HEK293 (cell line): ENCODE results near the gene DLX5.

Source experiments
- CTCF ChIA-PET: fragments of 350-600 bp; formaldehyde crosslinking; extraction: SDS; loops from one replicate; lab custom pipeline; 2021; ENCODE audit warnings: antibody characterized with exemption; lab: Yijun Ruan, JAX
- POLR2A ChIA-PET: fragments of 300-600 bp; formaldehyde crosslinking; extraction: SDS; loops from one replicate; lab custom pipeline; 2020; ENCODE audit warnings: antibody characterized with exemption, inconsistent platforms; lab: Yijun Ruan, JAX
- H3K27ac ChIP-seq: fragments of 200-500 bp; sonication (Bioruptor generic); 2 replicates; pipeline ENCODE4 v1.5.1; 2014; ENCODE audit warnings: low read depth, low read length, control low read depth, inconsistent platforms; ENCODE audit errors: extremely low read depth
- H3K36me3 ChIP-seq, 2 experiments: fragments of 200-500 bp in 1 of 2; sonication (Bioruptor generic) in 1 of 2; 1 replicate in 1 of 2; 2 replicates in 1 of 2; pipeline ENCODE4 v1.5.1; 2014 to 2017; ENCODE audit warnings: inconsistent platforms in 2 of 2, low read length in 2 of 2; ENCODE audit not compliant: control insufficient read depth in 2 of 2, insufficient read depth in 1 of 2
- H3K4me1 ChIP-seq: fragments of 200-500 bp; sonication (Bioruptor generic); 2 replicates; pipeline ENCODE4 v1.5.1; 2014; ENCODE audit warnings: mild to moderate bottlenecking, low read length, inconsistent platforms; ENCODE audit not compliant: control insufficient read depth, insufficient read depth
- H3K4me3 ChIP-seq: 2 replicates; pipeline ENCODE4 v1.5.1; 2011; ENCODE audit warnings: low read depth, mild to moderate bottlenecking, control low read depth, low read length, moderate library complexity
- H3K9me3 ChIP-seq: fragments of 200-500 bp; sonication (Bioruptor generic); 2 replicates; pipeline ENCODE4 v1.5.1; 2014; ENCODE audit warnings: low read depth, low read length, inconsistent platforms; ENCODE audit not compliant: control insufficient read depth, insufficient read depth
- GLI2 ChIP-seq: fragments of 450-650 bp; formaldehyde crosslinking; IDR thresholded peaks from 2 replicates; pipeline ENCODE4; 2017; ENCODE audit warnings: missing biosample characterization, missing genetic modification characterization, low read depth, borderline replicate concordance
- HOXA7 ChIP-seq: sonication (generic); formaldehyde crosslinking; IDR thresholded peaks from 2 replicates; pipeline ENCODE4 v1.8.1; 2022; ENCODE audit warnings: missing genetic modification reagents, borderline replicate concordance
- KLF16 ChIP-seq: fragments of 450-650 bp; formaldehyde crosslinking; IDR thresholded peaks from 2 replicates; pipeline ENCODE4 v1.5.1; 2017; ENCODE audit warnings: missing biosample characterization, missing genetic modification characterization
- MYNN ChIP-seq: fragments of 450-650 bp; formaldehyde crosslinking; IDR thresholded peaks from 2 replicates; pipeline ENCODE4 v1.5.1; 2016; ENCODE audit warnings: missing biosample characterization, missing genetic modification characterization, borderline replicate concordance
- OSR2 ChIP-seq: fragments of 450-650 bp; formaldehyde crosslinking; IDR thresholded peaks from 2 replicates; pipeline ENCODE4 v1.5.1; 2016; ENCODE audit warnings: missing biosample characterization, missing genetic modification characterization
- REPIN1 ChIP-seq: fragments of 450-650 bp; formaldehyde crosslinking; IDR thresholded peaks from 2 replicates; pipeline ENCODE4 v1.5.1; 2017; ENCODE audit warnings: missing biosample characterization, missing genetic modification characterization, low read depth
- SETDB1 ChIP-seq: IDR thresholded peaks from one replicate; pipeline ENCODE4 v1.6.1; 2017; ENCODE audit warnings: mild to moderate bottlenecking, low read length, moderate library complexity, mixed read lengths; ENCODE audit not compliant: insufficient read length
- TRIM28 ChIP-seq: IDR thresholded peaks from 2 replicates; pipeline ENCODE4 v1.6.1; 2011; ENCODE audit warnings: low read length, control low read depth, borderline replicate concordance
- ZEB2 ChIP-seq: fragments of 450-650 bp; formaldehyde crosslinking; IDR thresholded peaks from 2 replicates; pipeline ENCODE4 v1.5.1; 2016; ENCODE audit warnings: missing biosample characterization, missing genetic modification characterization
- ZNF169 ChIP-seq: fragments of 450-650 bp; formaldehyde crosslinking; IDR thresholded peaks from 2 replicates; pipeline ENCODE4 v1.5.1; 2016; ENCODE audit warnings: missing biosample characterization, missing genetic modification characterization
- ZNF19 ChIP-seq: fragments of 450-650 bp; formaldehyde crosslinking; IDR thresholded peaks from 2 replicates; pipeline ENCODE4; 2016; ENCODE audit warnings: missing biosample characterization, missing genetic modification characterization, low read depth
- ZNF2 ChIP-seq: fragments of 450-650 bp; formaldehyde crosslinking; IDR thresholded peaks from 2 replicates; pipeline ENCODE4 v1.5.1; 2016; ENCODE audit warnings: missing biosample characterization, missing genetic modification characterization
- ZNF223 ChIP-seq: fragments of 450-650 bp; formaldehyde crosslinking; IDR thresholded peaks from 2 replicates; pipeline ENCODE4 v1.5.1; 2016; ENCODE audit warnings: missing biosample characterization, missing genetic modification characterization
- ZNF248 ChIP-seq: fragments of 450-650 bp; formaldehyde crosslinking; IDR thresholded peaks from 2 replicates; pipeline ENCODE4 v1.5.1; 2017; ENCODE audit warnings: missing biosample characterization, missing genetic modification characterization
- ZNF394 ChIP-seq: fragments of 450-650 bp; formaldehyde crosslinking; IDR thresholded peaks from 2 replicates; pipeline ENCODE4 v1.5.1; 2016; ENCODE audit warnings: missing biosample characterization, missing genetic modification characterization, mild to moderate bottlenecking, moderate library complexity, borderline replicate concordance
- ZNF426 ChIP-seq: fragments of 450-650 bp; formaldehyde crosslinking; IDR thresholded peaks from 2 replicates; pipeline ENCODE4 v1.5.1; 2017; ENCODE audit warnings: missing biosample characterization, missing genetic modification characterization, mild to moderate bottlenecking, inconsistent platforms, moderate library complexity
- ZNF473 ChIP-seq: fragments of 450-650 bp; formaldehyde crosslinking; IDR thresholded peaks from 2 replicates; pipeline ENCODE4 v1.5.1; 2017; ENCODE audit warnings: missing biosample characterization, missing genetic modification characterization
- ZNF596 ChIP-seq: fragments of 450-650 bp; IDR thresholded peaks from 2 replicates; pipeline ENCODE4 v1.5.0; 2018; ENCODE audit warnings: missing biosample characterization, mild to moderate bottlenecking, missing genetic modification characterization, moderate library complexity
- ZNF670 ChIP-seq: fragments of 450-650 bp; formaldehyde crosslinking; IDR thresholded peaks from 2 replicates; pipeline ENCODE4 v1.5.1; 2016; ENCODE audit warnings: missing biosample characterization, missing genetic modification characterization, low read depth
- ZNF701 ChIP-seq: fragments of 450-650 bp; formaldehyde crosslinking; IDR thresholded peaks from 2 replicates; pipeline ENCODE4 v1.5.1; 2016; ENCODE audit warnings: missing biosample characterization, missing genetic modification characterization
- ZNF707 ChIP-seq: fragments of 450-650 bp; formaldehyde crosslinking; IDR thresholded peaks from 2 replicates; pipeline ENCODE4 v1.5.1; 2016; ENCODE audit warnings: missing biosample characterization, missing genetic modification characterization
- ZNF792 ChIP-seq: fragments of 450-650 bp; formaldehyde crosslinking; IDR thresholded peaks from 2 replicates; pipeline ENCODE4 v1.5.1; 2016; ENCODE audit warnings: missing biosample characterization, missing genetic modification characterization
- ZSCAN23 ChIP-seq: fragments of 450-650 bp; formaldehyde crosslinking; IDR thresholded peaks from 2 replicates; pipeline ENCODE4 v1.5.1; 2016; ENCODE audit warnings: missing biosample characterization, missing genetic modification characterization
- TF ChIP-seq, protein P1 (sequence below): fragments of 450-650 bp; formaldehyde crosslinking; IDR thresholded peaks from 2 replicates; pipeline ENCODE4 v1.5.0; 2017; ENCODE audit warnings: missing biosample characterization, missing genetic modification characterization, borderline replicate concordance
- TF ChIP-seq, protein P2 (sequence below): fragments of 450-650 bp; formaldehyde crosslinking; IDR thresholded peaks from 2 replicates; pipeline ENCODE4 v1.5.1; 2017; ENCODE audit warnings: missing biosample characterization, missing genetic modification characterization

DLX5 gene

DNA sequence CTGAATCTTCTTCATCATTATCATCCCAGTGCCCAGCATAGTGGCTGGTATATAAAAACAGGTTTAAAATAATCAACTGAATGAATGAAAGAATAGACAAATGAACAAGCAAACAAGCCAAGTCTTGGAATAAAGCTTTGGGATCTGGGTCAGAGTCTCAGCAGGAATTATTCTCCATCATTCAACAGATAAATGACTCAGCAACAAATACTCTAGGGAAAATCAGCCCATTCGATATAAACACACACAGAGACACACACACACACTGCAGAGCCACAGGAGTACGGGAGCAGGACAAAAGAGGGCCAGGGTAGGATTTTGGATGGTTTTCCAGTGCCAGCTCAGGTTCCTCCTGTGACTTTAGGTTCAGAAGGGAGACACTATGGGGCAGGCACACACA, 48.5 kb downstream of the DLX5 start:
- CTCF ChIA-PET: interaction anchor here (0.5 kb wide), 1 partner anchor 18 kb away, joined by 3 read pairs; no protein-coding TSS in a partner anchor
- Histone ChIP-seq H3K9me3 (no peaks in the 10 kb centered on the region), H3K27ac (no peak overlapping the region), H3K36me3 (no peaks in the 10 kb centered on the region), H3K4me1 (no peaks in the 10 kb centered on the region), H3K4me3 (no peak overlapping the region)
- no peak for TF ChIP-seq KLF16 (tag by site-specific recombination)
- no peak for TF ChIP-seq MYNN (tag by site-specific recombination)
- POLR2A ChIA-PET: no interaction called here

DNA sequence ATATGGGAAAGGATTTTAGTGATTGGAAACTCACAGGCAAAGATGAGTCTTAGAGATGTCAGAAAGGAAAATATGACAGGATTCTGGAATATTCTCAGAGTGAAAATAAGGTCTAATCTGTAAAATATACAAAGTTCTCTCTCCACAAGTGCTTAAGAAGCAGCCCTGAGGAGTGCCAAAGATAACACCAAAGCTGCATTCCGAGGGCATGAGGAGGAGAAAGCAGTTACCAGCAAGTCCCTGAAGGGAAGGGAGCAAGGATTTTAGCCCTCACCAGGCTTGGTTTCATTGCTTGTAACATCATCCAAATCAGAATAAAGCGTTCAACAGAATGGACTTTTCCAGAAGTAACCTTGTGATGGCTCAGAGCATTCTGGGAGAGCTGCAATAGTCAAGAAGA, 50.6 kb downstream of the DLX5 start:
- Histone ChIP-seq H3K4me1 (no peaks in the 10 kb centered on the region), H3K27ac (no peak overlapping the region)

DNA sequence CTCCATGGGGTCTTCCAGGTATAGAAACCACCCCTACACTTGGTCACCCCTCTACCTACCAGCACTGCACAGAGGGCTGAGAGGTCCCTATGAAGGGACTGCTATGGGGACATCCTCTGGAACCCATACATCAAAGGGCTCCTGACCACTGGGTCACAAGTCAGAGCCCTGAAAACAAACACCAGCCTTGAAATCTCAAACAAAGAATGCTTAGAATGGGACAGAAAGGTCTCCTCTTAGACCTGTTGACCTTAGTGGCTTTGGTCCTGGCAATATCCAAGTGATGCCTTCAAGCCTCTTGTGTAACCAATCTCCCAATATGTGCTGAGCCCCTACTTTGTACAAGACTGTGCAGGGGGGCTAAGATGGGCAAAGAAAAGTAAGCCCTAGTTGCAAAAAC, 53.9 kb downstream of the DLX5 start:
- POLR2A ChIA-PET: no interaction called here
- Histone ChIP-seq H3K36me3 (no peaks in the 10 kb centered on the region), H3K4me1 (no peaks in the 10 kb centered on the region), H3K4me3 (no peak overlapping the region)
- TF ChIP-seq ZNF707 (tag by site-specific recombination) (no peak), ZNF394 (no peak), ZNF19 (tag by site-specific recombination) (no peak), SETDB1 (no peak), ZNF473 (tag by site-specific recombination) (no peak), ZSCAN23 (no peak), ZNF701 (tag by site-specific recombination) (no peak), ZNF792 (tag by site-specific recombination) (no peak), ZNF169 (tag by site-specific recombination) (no peak), ZNF248 (tag by site-specific recombination) (no peak), ZNF670 (tag by site-specific recombination) (no peak), ZNF223 (tag by site-specific recombination) (no peak), ZNF2 (tag by site-specific recombination) (no peak), OSR2 (tag by site-specific recombination) (no peak), ZNF596 (no peak), ZEB2 (tag by site-specific recombination) (no peak), REPIN1 (no peak)
- TF ChIP-seq, protein P1, sequence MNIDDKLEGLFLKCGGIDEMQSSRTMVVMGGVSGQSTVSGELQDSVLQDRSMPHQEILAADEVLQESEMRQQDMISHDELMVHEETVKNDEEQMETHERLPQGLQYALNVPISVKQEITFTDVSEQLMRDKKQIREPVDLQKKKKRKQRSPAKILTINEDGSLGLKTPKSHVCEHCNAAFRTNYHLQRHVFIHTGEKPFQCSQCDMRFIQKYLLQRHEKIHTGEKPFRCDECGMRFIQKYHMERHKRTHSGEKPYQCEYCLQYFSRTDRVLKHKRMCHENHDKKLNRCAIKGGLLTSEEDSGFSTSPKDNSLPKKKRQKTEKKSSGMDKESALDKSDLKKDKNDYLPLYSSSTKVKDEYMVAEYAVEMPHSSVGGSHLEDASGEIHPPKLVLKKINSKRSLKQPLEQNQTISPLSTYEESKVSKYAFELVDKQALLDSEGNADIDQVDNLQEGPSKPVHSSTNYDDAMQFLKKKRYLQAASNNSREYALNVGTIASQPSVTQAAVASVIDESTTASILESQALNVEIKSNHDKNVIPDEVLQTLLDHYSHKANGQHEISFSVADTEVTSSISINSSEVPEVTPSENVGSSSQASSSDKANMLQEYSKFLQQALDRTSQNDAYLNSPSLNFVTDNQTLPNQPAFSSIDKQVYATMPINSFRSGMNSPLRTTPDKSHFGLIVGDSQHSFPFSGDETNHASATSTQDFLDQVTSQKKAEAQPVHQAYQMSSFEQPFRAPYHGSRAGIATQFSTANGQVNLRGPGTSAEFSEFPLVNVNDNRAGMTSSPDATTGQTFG (tag by site-specific recombination): no peak
- TF ChIP-seq, protein P2, sequence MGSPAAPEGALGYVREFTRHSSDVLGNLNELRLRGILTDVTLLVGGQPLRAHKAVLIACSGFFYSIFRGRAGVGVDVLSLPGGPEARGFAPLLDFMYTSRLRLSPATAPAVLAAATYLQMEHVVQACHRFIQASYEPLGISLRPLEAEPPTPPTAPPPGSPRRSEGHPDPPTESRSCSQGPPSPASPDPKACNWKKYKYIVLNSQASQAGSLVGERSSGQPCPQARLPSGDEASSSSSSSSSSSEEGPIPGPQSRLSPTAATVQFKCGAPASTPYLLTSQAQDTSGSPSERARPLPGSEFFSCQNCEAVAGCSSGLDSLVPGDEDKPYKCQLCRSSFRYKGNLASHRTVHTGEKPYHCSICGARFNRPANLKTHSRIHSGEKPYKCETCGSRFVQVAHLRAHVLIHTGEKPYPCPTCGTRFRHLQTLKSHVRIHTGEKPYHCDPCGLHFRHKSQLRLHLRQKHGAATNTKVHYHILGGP: no peak
- TF ChIP-seq, all 188 proteins: peak for 0
- no peaks in the 10 kb centered on the region for H3K9me3 ChIP-seq
- H3K27ac ChIP-seq: no peak overlapping the region
- CTCF ChIA-PET: no interaction called here

More for the DNA sequence above, 50.6 kb downstream of the DLX5 start:
- ChIA-PET CTCF (interaction anchor here (1.0 kb wide), 1 partner anchor 22 kb away, joined by 4 read pairs; no protein-coding TSS in a partner anchor), POLR2A (no interaction called here)
- H3K9me3 ChIP-seq: no peaks in the 10 kb centered on the region
- TF ChIP-seq ZNF426 (tag by site-specific recombination) (no peak), HOXA7 (no peak), GLI2 (no peak), TRIM28 (no peak)
- no peaks in the 10 kb centered on the region for H3K36me3 ChIP-seq
- no peak overlapping the region for H3K4me3 ChIP-seq
